Activated naive CD4-positive, alpha-beta T cell treated with anti-CD3 and anti-CD28 coated beads, Interleukin-2, amount 10 ng/mL, durations not matched to agents 7 days and 5 days (primary cell): ENCODE measurements around the gene SCLY.
"Not testable (repeated sequence)": the region's sequence is repeated elsewhere in the genome, so short reads cannot be mapped to it uniquely, and the experiment has no call there.

Experiments used
- CTCF ChIA-PET: fragments of 350-600 bp; sonication (Branson Sonifier 250); formaldehyde crosslinking; loops from one replicate; lab custom pipeline; 2021; ENCODE audit warnings: antibody characterized with exemption; lab: Charles Lee
- DNase-seq: peaks from one replicate; pipeline ENCODE4 v3.0.0-alpha.2; 2020
- H3K27ac Mint-ChIP-seq: one replicate; pipeline ENCODE4 v1.8.0; 2021; ENCODE audit warnings: mild to moderate bottlenecking, moderate library complexity, mixed read lengths
- H3K27me3 Mint-ChIP-seq: one replicate; pipeline ENCODE4 v1.8.0; 2021; ENCODE audit warnings: mild to moderate bottlenecking, mixed read lengths
- H3K36me3 Mint-ChIP-seq: one replicate; pipeline ENCODE4 v1.8.0; 2021; ENCODE audit warnings: mixed read lengths
- H3K4me1 Mint-ChIP-seq: one replicate; pipeline ENCODE4 v1.8.0; 2021; ENCODE audit warnings: mixed read lengths
- H3K4me3 Mint-ChIP-seq: one replicate; pipeline ENCODE4 v1.8.0; 2021; ENCODE audit warnings: mild to moderate bottlenecking, moderate library complexity, mixed read lengths
- H3K9me3 Mint-ChIP-seq: one replicate; pipeline ENCODE4 v1.8.0; 2021; ENCODE audit warnings: mixed read lengths

SCLY gene

GRCh38 chr2:238108423-238109183 is 47.8 kb downstream of the SCLY start:
- H3K27ac Mint-ChIP-seq = peak overlapping the region; percentile 7

GRCh38 chr2:238113611-238114010 is 52.8 kb downstream of the SCLY start:
- Mint-ChIP-seq H3K27me3 (peaks cover 30% of the 10 kb centered on the region), H3K27ac (no peak overlapping the region), H3K4me1 (peaks cover 10% of the 10 kb centered on the region), H3K4me3 (no peak overlapping the region), H3K36me3 (no peaks in the 10 kb centered on the region), H3K9me3 (peaks cover 6% of the 10 kb centered on the region)
- CTCF ChIA-PET = no interaction called here
- no peak for DNase-seq

More at GRCh38 chr2:238108423-238109183, 47.8 kb downstream of the SCLY start:
- Mint-ChIP-seq H3K9me3 (peaks cover 6% of the 10 kb centered on the region), H3K4me3 (no peak overlapping the region), H3K27me3 (peaks cover 4% of the 10 kb centered on the region), H3K4me1 (peaks cover 22% of the 10 kb centered on the region), H3K36me3 (no peaks in the 10 kb centered on the region)
- CTCF ChIA-PET = interaction anchor here (0.6 to 1.4 kb wide), 5 partner anchors 21 to 250 kb away, joined by 3 to 5 read pairs (median 3); partner anchors contain the start of gene ERFE
- DNase-seq = peak; percentile 65

GRCh38 chr2:238114331-238114841 is 53.6 kb downstream of the SCLY start:
- no peak for DNase-seq
- no peak overlapping the region for H3K4me3 Mint-ChIP-seq
- peaks cover 6% of the 10 kb centered on the region for H3K9me3 Mint-ChIP-seq
- no peak overlapping the region for H3K27ac Mint-ChIP-seq
- peaks cover 37% of the 10 kb centered on the region for H3K27me3 Mint-ChIP-seq
- H3K4me1 Mint-ChIP-seq = peaks cover 2% of the 10 kb centered on the region
- CTCF ChIA-PET = no interaction called here
- H3K36me3 Mint-ChIP-seq = no peaks in the 10 kb centered on the region

GRCh38 chr2:238114851-238115660 is 54.3 kb downstream of the SCLY start:
- Mint-ChIP-seq H3K4me1 (no peaks in the 10 kb centered on the region), H3K27ac (no peak overlapping the region)
- CTCF ChIA-PET = no interaction called here

GRCh38 chr2:238115709-238116108 is 54.9 kb downstream of the SCLY start:
- H3K4me3 Mint-ChIP-seq, CTCF ChIA-PET, H3K36me3 Mint-ChIP-seq, DNase-seq, H3K27ac Mint-ChIP-seq, H3K4me1 Mint-ChIP-seq, H3K9me3 Mint-ChIP-seq: not testable (repeated sequence)
- peaks cover 46% of the 10 kb centered on the region for H3K27me3 Mint-ChIP-seq

More at GRCh38 chr2:238114851-238115660, 54.3 kb downstream of the SCLY start:
- peaks cover 6% of the 10 kb centered on the region for H3K9me3 Mint-ChIP-seq
- no peaks in the 10 kb centered on the region for H3K36me3 Mint-ChIP-seq
- H3K27me3 Mint-ChIP-seq = peaks cover 44% of the 10 kb centered on the region
- H3K4me3 Mint-ChIP-seq = no peak overlapping the region
- DNase-seq = no peak

GRCh38 chr2:238116298-238117198 is 55.7 kb downstream of the SCLY start:
- CTCF ChIA-PET = no interaction called here
- Mint-ChIP-seq H3K27me3 (peaks cover 46% of the 10 kb centered on the region), H3K4me3 (no peak overlapping the region)

GRCh38 chr2:238117199-238118154 is 56.7 kb downstream of the SCLY start:
- Mint-ChIP-seq H3K36me3 (no peaks in the 10 kb centered on the region), H3K9me3 (peaks cover 6% of the 10 kb centered on the region), H3K27me3 (peaks cover 46% of the 10 kb centered on the region), H3K4me1 (no peaks in the 10 kb centered on the region), H3K27ac (no peak overlapping the region), H3K4me3 (no peak overlapping the region)
- DNase-seq = no peak
- CTCF ChIA-PET = no interaction called here

More at GRCh38 chr2:238116298-238117198, 55.7 kb downstream of the SCLY start:
- DNase-seq = no peak
- peaks cover 6% of the 10 kb centered on the region for H3K9me3 Mint-ChIP-seq
- no peaks in the 10 kb centered on the region for H3K36me3 Mint-ChIP-seq
- no peak overlapping the region for H3K27ac Mint-ChIP-seq
- H3K4me1 Mint-ChIP-seq = no peaks in the 10 kb centered on the region

- CTCF ChIA-PET = no interaction called here
- H3K4me3 Mint-ChIP-seq = no peak overlapping the region
- no peak overlapping the region for H3K27ac Mint-ChIP-seq
- H3K9me3 Mint-ChIP-seq = no peaks in the 10 kb centered on the region
- H3K4me1 Mint-ChIP-seq = no peaks in the 10 kb centered on the region
- H3K36me3 Mint-ChIP-seq = no peaks in the 10 kb centered on the region
- peaks cover 39% of the 10 kb centered on the region for H3K27me3 Mint-ChIP-seq
- no peak for DNase-seq
Observed at GRCh38 chr2:238119756-238120462, 59.1 kb downstream of the SCLY start.

GRCh38 chr2:238120463-238121298 is 59.9 kb downstream of the SCLY start:
- H3K4me1 Mint-ChIP-seq = no peaks in the 10 kb centered on the region
- CTCF ChIA-PET = no interaction called here
- H3K36me3 Mint-ChIP-seq = no peaks in the 10 kb centered on the region
- H3K9me3 Mint-ChIP-seq = no peaks in the 10 kb centered on the region
- H3K4me3 Mint-ChIP-seq = no peak overlapping the region
- H3K27ac Mint-ChIP-seq = no peak overlapping the region
- peaks cover 39% of the 10 kb centered on the region for H3K27me3 Mint-ChIP-seq
- DNase-seq = no peak

- no peak overlapping the region for H3K4me3 Mint-ChIP-seq
- H3K27ac Mint-ChIP-seq = no peak overlapping the region
- peaks cover 33% of the 10 kb centered on the region for H3K27me3 Mint-ChIP-seq
- H3K9me3 Mint-ChIP-seq = no peaks in the 10 kb centered on the region
- DNase-seq = no peak
- CTCF ChIA-PET = no interaction called here
- H3K4me1 Mint-ChIP-seq = no peaks in the 10 kb centered on the region
- H3K36me3 Mint-ChIP-seq = no peaks in the 10 kb centered on the region
Observed at GRCh38 chr2:238121511-238122286, 60.9 kb downstream of the SCLY start.
